HepG2 (cell line): ENCODE results near the gene PCDHGA2.

Source experiments
- POLR2AphosphoS2 ChIP-seq: IDR thresholded peaks from 2 replicates; pipeline ENCODE4 v1.6.1; 2011; ENCODE audit warnings: low read depth, low read length, improper control_type of control experiment
- STAT5B ChIP-seq: sonication (generic); formaldehyde crosslinking; IDR thresholded peaks from 2 replicates; pipeline ENCODE4 v1.4.0; 2020; ENCODE audit warnings: missing genetic modification reagents
- TCF7L2 ChIP-seq: IDR thresholded peaks from 2 replicates; pipeline ENCODE4 v1.6.1; 2011; ENCODE audit warnings: mild to moderate bottlenecking, low read depth, low read length, moderate library complexity
- TGIF2 ChIP-seq: IDR thresholded peaks from 2 replicates; pipeline ENCODE4 v1.6.1; 2016; ENCODE audit warnings: control low read depth, missing compliant biosample characterization
- ZNF232 ChIP-seq: sonication (generic); formaldehyde crosslinking; IDR thresholded peaks from 2 replicates; pipeline ENCODE4 v1.4.0; 2020; ENCODE audit warnings: missing genetic modification reagents, borderline replicate concordance
- ZNF362 ChIP-seq: sonication (generic); formaldehyde crosslinking; IDR thresholded peaks from 2 replicates; pipeline ENCODE4 v1.4.0; 2020; ENCODE audit warnings: missing genetic modification reagents, mild to moderate bottlenecking, borderline replicate concordance
- TF ChIP-seq, protein P1 (sequence below): sonication (generic); formaldehyde crosslinking; IDR thresholded peaks from 2 replicates; pipeline ENCODE4 v1.4.0; 2020; ENCODE audit warnings: missing genetic modification reagents
- TF ChIP-seq, protein P2 (sequence below): sonication (generic); formaldehyde crosslinking; IDR thresholded peaks from 2 replicates; pipeline ENCODE4 v1.4.0; 2020; ENCODE audit warnings: mild to moderate bottlenecking, missing genetic modification reagents
- TF ChIP-seq, protein P3 (sequence below): sonication (generic); formaldehyde crosslinking; IDR thresholded peaks from 2 replicates; pipeline ENCODE4 v1.8.1; 2023; ENCODE audit warnings: mild to moderate bottlenecking, missing genetic modification reagents, borderline replicate concordance

GRCh38 chr5:141343242-141343952 is 4.8 kb downstream of the PCDHGA2 start, which contains the start of gene PCDHGA3:
- TF ChIP-seq, protein P1, sequence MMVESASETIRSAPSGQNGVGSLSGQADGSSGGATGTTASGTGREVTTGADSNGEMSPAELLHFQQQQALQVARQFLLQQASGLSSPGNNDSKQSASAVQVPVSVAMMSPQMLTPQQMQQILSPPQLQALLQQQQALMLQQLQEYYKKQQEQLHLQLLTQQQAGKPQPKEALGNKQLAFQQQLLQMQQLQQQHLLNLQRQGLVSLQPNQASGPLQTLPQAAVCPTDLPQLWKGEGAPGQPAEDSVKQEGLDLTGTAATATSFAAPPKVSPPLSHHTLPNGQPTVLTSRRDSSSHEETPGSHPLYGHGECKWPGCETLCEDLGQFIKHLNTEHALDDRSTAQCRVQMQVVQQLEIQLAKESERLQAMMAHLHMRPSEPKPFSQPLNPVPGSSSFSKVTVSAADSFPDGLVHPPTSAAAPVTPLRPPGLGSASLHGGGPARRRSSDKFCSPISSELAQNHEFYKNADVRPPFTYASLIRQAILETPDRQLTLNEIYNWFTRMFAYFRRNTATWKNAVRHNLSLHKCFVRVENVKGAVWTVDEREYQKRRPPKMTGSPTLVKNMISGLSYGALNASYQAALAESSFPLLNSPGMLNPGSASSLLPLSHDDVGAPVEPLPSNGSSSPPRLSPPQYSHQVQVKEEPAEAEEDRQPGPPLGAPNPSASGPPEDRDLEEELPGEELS: no peak
- TF ChIP-seq, protein P2, sequence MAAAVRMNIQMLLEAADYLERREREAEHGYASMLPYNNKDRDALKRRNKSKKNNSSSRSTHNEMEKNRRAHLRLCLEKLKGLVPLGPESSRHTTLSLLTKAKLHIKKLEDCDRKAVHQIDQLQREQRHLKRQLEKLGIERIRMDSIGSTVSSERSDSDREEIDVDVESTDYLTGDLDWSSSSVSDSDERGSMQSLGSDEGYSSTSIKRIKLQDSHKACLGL (CRISPR knock-in tag): no peak
- TF ChIP-seq STAT5B (CRISPR knock-in tag) (no peak), TCF7L2 (no peak), ZNF362 (no peak), POLR2AphosphoS2 (no peak), TGIF2 (no peak), ZNF232 (no peak)
- TF ChIP-seq, protein P3, sequence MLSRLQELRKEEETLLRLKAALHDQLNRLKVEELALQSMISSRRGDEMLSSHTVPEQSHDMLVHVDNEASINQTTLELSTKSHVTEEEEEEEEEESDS (CRISPR knock-in tag): no peak
